ENCODE results near the gene PRDM16. TPM values are rescaled to one million over a fixed set of nuclear protein-coding genes. Genes with fewer than 3 reads are reported as not detected.

PRDM16 gene
- total RNA-seq, 1 experiment from 2014 or later, result 22.3 TPM

- no TSS peak for BruUV-seq (replicated peaks)
- Histone ChIP-seq H3K27me3 (ENCODE audit: control insufficient read depth, insufficient read depth, low read length) (peaks cover 2% of the 10 kb centered on the region), H3K4me1 (ENCODE audit: control insufficient read depth, insufficient read depth, low read length) (no peaks in the 10 kb centered on the region), H3K27ac (ENCODE audit: low read length) (no peak overlapping the region), H3K4me3 (ENCODE audit: low read depth in 2 of 2, low read length in 2 of 2) (no peak overlapping the region), H3K36me3 (ENCODE audit: control insufficient read depth, insufficient read depth, low read length) (no peaks in the 10 kb centered on the region), H3K9me3 (ENCODE audit: control insufficient read depth, insufficient read depth, low read depth, low read length) (no peaks in the 10 kb centered on the region)
- DNase-seq (ENCODE audit: low read depth, low spot score) (no peak), ATAC-seq (no peak)
- ChIA-PET CTCF (no interaction called here), POLR2A (no interaction called here)
- TF ChIP-seq CTCF (IDR thresholded peaks at IDR 0.05), result no peak
- no peak for TF ChIP-seq REST (IDR thresholded peaks at IDR 0.05; ENCODE audit: insufficient read depth in 1 of 2, low read depth in 2 of 2, low read length in 1 of 2)
- no peak for TF ChIP-seq POLR2AphosphoS5 (IDR thresholded peaks at IDR 0.05; ENCODE audit: low read depth, low read length)
- no peak for TF ChIP-seq SIN3A (IDR thresholded peaks at IDR 0.05; ENCODE audit: borderline replicate concordance, insufficient read depth, low read depth, low read length)
- no peak for TF ChIP-seq TCF7L2 (IDR thresholded peaks at IDR 0.05; ENCODE audit: low read depth, low read length)
- in situ Hi-C loops (cut with HindIII; ENCODE audit: low pct_unique_long_range_greater_than_20kb, low sequenced_read_pairs) (no loop called here), intact Hi-C loops (cut with micrococcal nuclease; ENCODE audit: unreplicated experiment) (no loop called here)
Measured at GRCh38 chr1:3035563-3036446, 33.2 kb upstream of the PRDM16 start.

GRCh38 chr1:3036447-3037280 lies 32.3 kb upstream of the PRDM16 start:
- in situ Hi-C loops (cut with HindIII; ENCODE audit: low pct_unique_long_range_greater_than_20kb, low sequenced_read_pairs), result no loop called here
- no peak for TF ChIP-seq REST (IDR thresholded peaks at IDR 0.05; ENCODE audit: insufficient read depth in 1 of 2, low read depth in 2 of 2, low read length in 1 of 2)
- TF ChIP-seq CTCF (IDR thresholded peaks at IDR 0.05), result no peak
- no peak for TF ChIP-seq SIN3A (IDR thresholded peaks at IDR 0.05; ENCODE audit: borderline replicate concordance, insufficient read depth, low read depth, low read length)
- TF ChIP-seq POLR2AphosphoS5 (IDR thresholded peaks at IDR 0.05; ENCODE audit: low read depth, low read length), result no peak
- no peak for TF ChIP-seq TCF7L2 (IDR thresholded peaks at IDR 0.05; ENCODE audit: low read depth, low read length)
- no peak for DNase-seq (ENCODE audit: low read depth, low spot score)
- H3K27me3 ChIP-seq (ENCODE audit: control insufficient read depth, insufficient read depth, low read length), result peaks cover 7% of the 10 kb centered on the region
- H3K36me3 ChIP-seq (ENCODE audit: control insufficient read depth, insufficient read depth, low read length), result no peaks in the 10 kb centered on the region
- CTCF ChIA-PET, result interaction anchor here (0.6 kb wide), 1 partner anchor 655 kb away, joined by 3 read pairs; no protein-coding TSS in a partner anchor
- H3K27ac ChIP-seq (ENCODE audit: low read length), result no peak overlapping the region
- H3K4me3 ChIP-seq (ENCODE audit: low read depth in 2 of 2, low read length in 2 of 2), result no peak overlapping the region
- H3K9me3 ChIP-seq (ENCODE audit: control insufficient read depth, insufficient read depth, low read depth, low read length), result no peaks in the 10 kb centered on the region
- POLR2A ChIA-PET, result no interaction called here
- ATAC-seq, result peak; percentile 58; the same call in 1 of the 2 replicates
- H3K4me1 ChIP-seq (ENCODE audit: control insufficient read depth, insufficient read depth, low read length), result no peaks in the 10 kb centered on the region
- intact Hi-C loops (cut with micrococcal nuclease; ENCODE audit: unreplicated experiment), result no loop called here
- BruUV-seq (replicated peaks), result no TSS peak
